Immature natural killer cell (primary cell): ENCODE results near the gene GRID1. TPM values are rescaled to one million over a fixed set of nuclear protein-coding genes. Genes with fewer than 3 reads are reported as not detected.

Experiments used
- DNase-seq, 3 donors: peaks; one replicate each; pipeline ENCODE4 v3.0.0; 2022; ENCODE audit warnings: mixed read lengths in 1 of 3
- H3K27ac Mint-ChIP-seq, 6 donors: one replicate each; pipeline ENCODE4 v1.8.0; 2020; ENCODE audit warnings: mixed read lengths in 6 of 6, mild to moderate bottlenecking in 5 of 6, inconsistent platforms in 4 of 6, moderate library complexity in 3 of 6
- H3K27me3 Mint-ChIP-seq, 3 donors: one replicate each; pipeline ENCODE4 v1.8.0; 2020 to 2021; ENCODE audit warnings: low read depth in 3 of 3, mild to moderate bottlenecking in 3 of 3, mixed read lengths in 3 of 3, moderate library complexity in 3 of 3, inconsistent platforms in 1 of 3
- H3K36me3 Mint-ChIP-seq, 3 donors: one replicate each; pipeline ENCODE4 v1.8.0; 2020; ENCODE audit warnings: mixed read lengths in 3 of 3, inconsistent platforms in 2 of 3, mild to moderate bottlenecking in 2 of 3
- H3K4me1 Mint-ChIP-seq, 2 donors: one replicate each; pipeline ENCODE4 v1.8.0; 2020; ENCODE audit warnings: inconsistent platforms in 2 of 2, mild to moderate bottlenecking in 2 of 2, mixed read lengths in 2 of 2, moderate library complexity in 1 of 2
- H3K4me3 Mint-ChIP-seq, 5 donors: one replicate each; pipeline ENCODE4 v1.8.0; 2020; ENCODE audit warnings: mild to moderate bottlenecking in 5 of 5, mixed read lengths in 5 of 5, inconsistent platforms in 3 of 5, moderate library complexity in 3 of 5
- H3K9me3 Mint-ChIP-seq, 6 donors: one replicate each; pipeline ENCODE4 v1.8.0; 2020; ENCODE audit warnings: mild to moderate bottlenecking in 6 of 6, mixed read lengths in 6 of 6, inconsistent platforms in 4 of 6, moderate library complexity in 3 of 6
- polyA plus RNA-seq, 3 donors: library from polyadenylated mRNA; unstranded; fragments of 300-500 nt; fragmentation: Illumina TruSeq; gene quantifications; one replicate each; pipeline ENCODE4 v1.2.3, GENCODE V29; 2021

GRID1 gene
- polyA plus RNA-seq, 3 donors from 2014 or later = not detected

DNA sequence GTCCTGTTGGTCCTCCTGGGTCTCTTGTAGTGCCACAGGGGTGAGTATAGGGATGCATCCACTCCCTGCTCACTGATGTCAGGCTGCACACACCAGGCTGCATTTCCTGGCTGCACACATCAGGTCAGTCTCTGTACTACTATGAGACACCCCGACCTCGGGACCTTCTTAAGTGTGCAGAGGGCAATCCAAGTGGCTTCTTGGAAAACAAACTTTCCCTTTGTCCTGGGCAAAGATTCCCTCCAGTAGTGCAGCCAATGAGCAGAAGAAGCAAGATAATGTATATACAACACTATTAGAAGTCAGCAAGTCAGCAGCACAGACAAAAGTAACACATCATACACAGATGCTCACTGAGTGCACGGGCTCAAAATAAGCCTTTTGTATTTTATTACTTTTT, 493.5 kb downstream of the GRID1 start:
- Mint-ChIP-seq H3K4me1 (no peaks in the 10 kb centered on the region), H3K36me3 (no peaks in the 10 kb centered on the region), H3K27ac (no peak overlapping the region), H3K9me3 (peaks cover 0 to 5% (median 2%) of the 10 kb centered on the region in 6 donors), H3K4me3 (no peak overlapping the region), H3K27me3 (peaks cover 0 to 2% (median 2%) of the 10 kb centered on the region in 3 donors)
- DNase-seq = no peak

DNA sequence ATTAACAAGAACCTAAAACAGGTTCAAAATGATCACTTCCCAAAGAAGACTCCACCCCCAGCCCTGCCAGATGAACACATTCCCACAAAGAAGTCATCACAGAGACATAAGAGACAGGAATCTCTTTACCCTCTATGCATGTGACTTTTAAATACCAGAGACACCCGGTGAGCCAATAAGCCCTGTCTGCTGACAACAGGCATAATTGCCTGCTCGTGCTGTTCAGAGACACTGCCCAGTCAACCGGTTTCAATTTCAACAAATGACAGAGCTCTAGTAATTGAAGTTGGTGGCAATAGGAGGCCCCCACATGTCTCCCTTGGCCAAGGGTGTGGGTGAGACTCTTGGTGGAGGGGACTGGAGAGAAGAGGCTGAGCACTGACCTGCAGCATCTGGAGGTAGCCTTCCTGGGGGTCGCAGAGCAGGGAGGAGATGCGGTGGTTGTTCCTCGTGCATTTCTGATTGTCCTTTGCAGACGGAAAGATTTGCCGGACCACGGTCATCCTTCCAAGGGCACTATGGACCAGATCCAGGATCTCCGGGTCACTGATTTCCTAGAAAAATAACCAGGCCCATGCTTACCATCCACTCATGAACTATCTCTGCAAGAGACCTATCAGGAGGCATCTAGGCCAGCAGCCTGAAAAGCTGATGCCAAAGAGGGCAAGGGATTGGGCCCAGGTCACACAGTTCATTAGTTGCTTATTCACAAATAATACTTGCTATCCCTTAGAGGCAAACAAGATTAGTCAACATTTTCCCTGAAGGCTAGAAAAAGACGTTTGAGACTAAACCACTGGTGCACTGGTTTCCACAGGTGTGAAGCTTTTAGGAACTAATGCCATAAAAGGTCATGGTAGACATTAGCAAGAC, 497.7 kb downstream of the GRID1 start:
- Mint-ChIP-seq H3K27ac (no peak overlapping the region), H3K36me3 (no peaks in the 10 kb centered on the region), H3K9me3 (peaks cover 0 to 4% (median 0%) of the 10 kb centered on the region in 6 donors), H3K4me1 (no peaks in the 10 kb centered on the region), H3K4me3 (no peak overlapping the region), H3K27me3 (peaks cover 2% of the 10 kb centered on the region in 3 donors)
- DNase-seq = no peak

DNA sequence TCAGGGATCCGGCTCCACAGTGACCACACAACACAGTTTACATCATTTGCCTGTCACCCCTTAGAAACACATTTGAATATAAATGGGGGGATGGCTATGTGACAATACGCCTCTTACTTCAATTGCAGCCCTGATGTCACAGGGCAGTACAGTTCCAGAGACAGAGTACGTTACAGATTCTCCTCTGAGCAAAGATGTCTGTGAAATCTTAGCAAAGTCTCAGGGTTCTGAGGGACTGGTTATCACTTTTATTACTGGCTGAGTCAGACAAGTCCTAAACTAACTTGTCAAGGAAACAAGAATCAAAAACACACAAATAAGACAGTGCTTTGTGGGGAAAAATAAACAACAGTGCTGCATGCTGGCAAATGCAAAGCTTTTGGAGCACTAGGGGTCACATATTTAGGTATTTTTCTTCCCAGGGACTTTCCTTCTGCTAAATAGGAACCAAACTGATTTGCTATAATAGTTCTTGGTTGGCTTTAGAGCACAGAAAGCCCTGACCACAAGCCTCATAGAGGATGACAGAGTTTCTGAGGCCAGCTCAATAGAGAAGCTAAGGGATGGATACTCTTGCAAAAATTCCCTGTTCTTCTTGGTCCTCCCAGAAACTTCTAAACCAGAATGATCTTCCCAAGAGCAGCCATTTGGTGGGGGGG, 501.6 kb downstream of the GRID1 start:
- Mint-ChIP-seq H3K27me3 (peaks cover 2% of the 10 kb centered on the region in 3 donors), H3K4me3 (no peak overlapping the region), H3K9me3 (peaks cover 0 to 3% (median 0%) of the 10 kb centered on the region in 6 donors), H3K27ac (no peak overlapping the region), H3K4me1 (no peaks in the 10 kb centered on the region), H3K36me3 (no peaks in the 10 kb centered on the region)
- no peak for DNase-seq

DNA sequence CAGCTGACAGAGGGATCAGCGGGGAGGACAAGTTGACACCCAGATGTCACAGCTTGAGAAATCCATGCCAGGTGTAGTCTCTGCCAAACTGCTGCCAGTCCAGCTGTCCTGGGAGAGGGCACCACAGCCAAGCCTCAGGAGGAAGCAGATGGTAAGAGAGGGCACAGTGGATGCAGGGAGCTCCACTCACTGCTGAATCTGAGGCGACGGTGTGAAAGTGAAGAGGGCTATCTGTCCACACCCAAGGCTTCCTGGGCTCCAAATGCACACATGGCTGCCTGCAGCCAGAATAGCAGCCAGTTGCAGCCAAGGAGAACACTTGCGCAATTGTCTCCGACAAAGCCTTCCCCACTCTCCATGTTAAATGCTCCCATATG, 502.4 kb downstream of the GRID1 start:
- no peak overlapping the region for H3K4me3 Mint-ChIP-seq
- H3K27me3 Mint-ChIP-seq = peaks cover 0 to 2% (median 2%) of the 10 kb centered on the region in 3 donors
- H3K4me1 Mint-ChIP-seq = no peaks in the 10 kb centered on the region
- no peaks in the 10 kb centered on the region for H3K36me3 Mint-ChIP-seq
- no peak overlapping the region for H3K27ac Mint-ChIP-seq
- H3K9me3 Mint-ChIP-seq = peaks cover 0 to 3% (median 0%) of the 10 kb centered on the region in 6 donors
- no peak for DNase-seq

DNA sequence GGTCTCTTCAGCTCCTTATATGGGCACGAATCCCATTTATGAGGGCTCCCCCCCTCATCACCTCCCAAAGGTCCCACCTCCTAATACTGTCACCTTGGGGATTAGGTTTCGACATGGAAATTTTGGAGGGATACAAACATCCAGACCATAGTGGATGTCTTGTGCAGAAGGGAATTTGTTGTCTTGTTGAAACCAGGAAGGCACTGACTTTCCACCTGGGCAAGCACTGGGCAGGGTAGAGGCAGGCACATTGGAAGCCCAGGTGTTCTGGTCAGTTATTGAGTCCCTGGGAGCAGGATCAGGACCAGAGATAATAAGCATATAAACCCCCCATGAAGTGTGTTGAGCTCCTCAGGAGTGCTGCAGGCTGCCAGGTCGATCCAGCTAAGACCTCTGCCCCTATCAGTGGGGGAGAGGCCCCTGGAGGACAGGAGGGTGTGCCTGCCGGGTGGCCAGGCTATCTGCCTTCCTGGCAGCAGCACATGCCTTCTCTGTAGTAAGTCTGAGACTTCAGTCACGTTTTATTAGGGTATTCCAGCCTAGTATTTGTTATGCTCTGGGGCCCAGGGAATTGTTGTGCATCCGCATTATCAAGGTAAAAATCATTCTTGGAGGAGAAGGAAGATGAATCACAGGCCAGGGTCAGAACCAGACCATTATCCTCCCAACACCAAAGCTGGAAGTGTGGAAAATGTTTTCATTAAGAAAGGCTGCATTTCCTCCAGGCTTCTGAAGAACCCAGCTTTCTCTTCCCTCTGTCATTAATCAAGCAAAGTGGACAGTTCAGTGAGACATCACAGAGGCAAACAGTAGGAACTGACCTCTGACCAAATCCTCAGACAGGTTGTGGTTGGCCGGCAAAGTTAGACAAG, 503.1 kb downstream of the GRID1 start:
- peaks cover 0 to 2% (median 2%) of the 10 kb centered on the region in 3 donors for H3K27me3 Mint-ChIP-seq
- H3K27ac Mint-ChIP-seq = no peak overlapping the region
- peaks cover 0 to 3% (median 0%) of the 10 kb centered on the region in 6 donors for H3K9me3 Mint-ChIP-seq
- H3K4me1 Mint-ChIP-seq = no peaks in the 10 kb centered on the region
- DNase-seq = no peak
- no peak overlapping the region for H3K4me3 Mint-ChIP-seq
- H3K36me3 Mint-ChIP-seq = no peaks in the 10 kb centered on the region

DNA sequence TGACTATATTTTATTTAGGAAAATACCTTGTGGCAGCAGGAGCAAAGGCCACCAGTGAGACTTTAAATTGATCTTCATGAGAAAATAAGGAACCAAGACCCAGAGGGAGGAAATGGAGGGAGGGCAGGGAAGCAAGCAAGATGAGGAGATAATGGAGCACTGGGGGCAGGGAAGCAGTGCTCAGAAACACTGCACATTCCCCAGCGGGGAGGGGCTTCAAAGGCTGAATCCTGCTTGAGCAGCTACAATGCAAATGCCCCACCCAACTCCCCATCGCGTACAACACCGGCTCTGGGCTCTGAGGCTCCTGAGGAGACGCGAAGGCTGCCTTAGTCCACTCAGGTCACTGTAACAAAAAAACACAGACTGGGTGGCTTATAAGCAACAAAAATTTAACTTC, 503.8 kb downstream of the GRID1 start:
- H3K4me1 Mint-ChIP-seq = no peaks in the 10 kb centered on the region
- DNase-seq = no peak
- H3K27ac Mint-ChIP-seq = no peak overlapping the region
- H3K9me3 Mint-ChIP-seq = peaks cover 0 to 3% (median 0%) of the 10 kb centered on the region in 6 donors
- H3K36me3 Mint-ChIP-seq = no peaks in the 10 kb centered on the region
- peaks cover 2% of the 10 kb centered on the region in 3 donors for H3K27me3 Mint-ChIP-seq
- no peak overlapping the region for H3K4me3 Mint-ChIP-seq

DNA sequence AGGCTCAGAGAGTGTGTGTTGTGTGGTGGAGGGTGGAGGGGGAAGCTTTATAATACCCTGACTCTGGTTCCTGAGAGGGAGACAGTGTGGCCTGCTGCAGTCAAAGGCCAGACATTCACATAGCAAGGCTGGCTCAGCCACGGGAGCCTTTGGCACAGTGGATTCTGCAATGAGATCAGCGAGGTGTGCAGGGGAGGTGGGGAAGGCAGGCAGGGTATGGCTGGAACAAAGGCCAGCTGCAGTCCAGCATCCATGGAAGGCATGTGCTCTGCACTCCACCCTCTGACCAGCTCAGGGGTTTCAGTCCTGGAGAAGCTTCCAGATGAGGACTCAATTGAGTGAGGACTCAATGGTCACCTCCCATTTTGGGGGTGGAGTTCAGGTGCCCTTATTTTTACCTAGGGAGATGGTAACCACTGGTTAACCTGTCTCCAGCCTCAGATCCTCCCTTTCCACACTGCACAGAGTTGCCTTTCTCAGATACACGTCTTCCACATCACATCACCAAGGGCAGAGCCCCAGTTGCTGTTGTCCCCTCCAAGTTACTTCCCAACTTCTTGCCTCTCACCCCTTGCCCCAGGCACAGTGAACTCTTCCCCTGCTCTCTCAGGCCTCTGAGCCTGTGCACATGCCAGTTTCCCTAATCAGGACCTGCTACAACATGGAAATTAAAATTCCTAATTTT, 504.9 kb downstream of the GRID1 start:
- Mint-ChIP-seq H3K4me3 (no peak overlapping the region), H3K27me3 (peaks cover 0 to 2% (median 2%) of the 10 kb centered on the region in 3 donors), H3K4me1 (no peaks in the 10 kb centered on the region), H3K27ac (no peak overlapping the region), H3K36me3 (no peaks in the 10 kb centered on the region), H3K9me3 (peaks cover 0 to 6% (median 2%) of the 10 kb centered on the region in 6 donors)
- DNase-seq = no peak

DNA sequence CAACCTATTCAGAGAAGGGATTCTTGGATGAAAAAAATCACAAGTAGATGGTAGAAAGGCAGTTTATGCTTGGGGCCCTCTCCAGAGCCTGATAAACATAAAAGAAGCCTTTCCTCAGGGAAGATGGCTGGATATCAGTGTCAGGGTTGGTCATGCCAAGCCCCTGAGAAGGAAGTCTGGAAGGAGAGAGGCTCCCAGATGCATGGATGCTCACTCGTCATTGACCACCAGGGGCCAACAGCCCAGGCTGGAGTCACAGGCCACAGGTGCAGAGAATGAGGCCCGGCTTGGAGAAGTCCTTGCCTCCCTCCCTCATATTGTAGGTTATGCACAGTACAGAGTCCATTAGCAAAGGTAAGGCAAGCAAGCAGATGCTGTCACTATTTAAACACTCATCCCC, 506.7 kb downstream of the GRID1 start:
- no peak for DNase-seq
- peaks cover 0 to 2% (median 2%) of the 10 kb centered on the region in 3 donors for H3K27me3 Mint-ChIP-seq
- peaks cover 0 to 6% (median 2%) of the 10 kb centered on the region in 6 donors for H3K9me3 Mint-ChIP-seq
- H3K4me3 Mint-ChIP-seq = no peak overlapping the region
- H3K4me1 Mint-ChIP-seq = no peaks in the 10 kb centered on the region
- no peaks in the 10 kb centered on the region for H3K36me3 Mint-ChIP-seq
- no peak overlapping the region for H3K27ac Mint-ChIP-seq

DNA sequence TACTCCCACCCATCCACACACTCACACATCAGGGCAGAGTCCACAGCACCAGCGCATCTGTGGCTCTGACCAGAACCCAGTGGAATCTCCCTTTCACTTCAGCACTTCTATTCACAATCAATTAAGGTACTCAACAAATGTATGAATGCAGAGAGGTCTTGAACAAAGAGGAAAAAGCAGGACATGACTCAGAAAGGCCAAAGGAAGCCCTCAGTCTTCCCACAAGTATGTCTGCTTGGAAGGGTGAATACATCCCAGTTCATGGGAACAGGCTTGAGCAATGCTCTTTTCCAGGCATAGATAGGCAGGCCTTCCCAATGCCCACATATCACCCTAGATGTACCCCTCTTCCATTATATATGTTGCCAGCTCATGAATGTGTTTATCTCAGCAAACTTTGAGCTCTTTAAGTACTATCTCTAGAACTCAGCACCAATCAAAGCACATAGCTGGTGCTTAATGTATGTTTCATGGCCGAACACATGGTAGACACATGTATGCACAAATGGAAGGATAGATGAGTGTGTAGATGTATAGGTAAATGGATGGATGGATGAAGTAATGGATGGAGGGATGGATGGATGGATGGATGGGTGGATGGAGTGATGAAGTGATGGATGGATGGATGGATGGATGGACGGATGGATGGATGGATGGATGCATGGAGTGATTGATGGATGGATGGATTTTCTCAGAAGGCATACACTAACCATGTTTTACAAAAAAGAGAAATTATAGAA, 507.6 kb downstream of the GRID1 start:
- no peak overlapping the region for H3K4me3 Mint-ChIP-seq
- no peak overlapping the region for H3K27ac Mint-ChIP-seq
- H3K27me3 Mint-ChIP-seq = peaks cover 2% of the 10 kb centered on the region in 3 donors
- no peaks in the 10 kb centered on the region for H3K4me1 Mint-ChIP-seq
- peaks cover 2 to 6% (median 3%) of the 10 kb centered on the region in 6 donors for H3K9me3 Mint-ChIP-seq
- no peak for DNase-seq
- no peaks in the 10 kb centered on the region for H3K36me3 Mint-ChIP-seq

DNA sequence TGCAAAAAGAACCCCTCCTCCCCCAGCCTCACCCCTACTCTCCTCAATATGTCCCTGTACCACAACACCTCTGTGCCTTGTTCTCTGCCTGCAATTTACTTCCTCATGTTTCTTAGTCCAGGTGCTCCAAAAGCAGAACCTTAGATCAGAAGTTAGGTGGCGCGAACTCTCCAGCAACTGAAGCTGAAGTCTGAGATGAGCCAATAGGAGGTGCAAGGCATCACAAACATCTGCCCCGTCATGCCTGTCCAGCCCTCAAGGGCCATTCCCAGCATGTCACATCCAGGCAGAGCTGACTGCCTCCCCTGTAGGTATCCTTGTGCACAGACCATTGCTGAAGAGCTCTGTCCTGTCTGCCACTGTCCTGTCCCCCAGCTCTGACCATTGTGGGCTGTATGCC, 508.8 kb downstream of the GRID1 start:
- peaks cover 3 to 6% (median 4%) of the 10 kb centered on the region in 6 donors for H3K9me3 Mint-ChIP-seq
- H3K27me3 Mint-ChIP-seq = peaks cover 2 to 3% (median 3%) of the 10 kb centered on the region in 3 donors
- H3K4me1 Mint-ChIP-seq = no peaks in the 10 kb centered on the region
- DNase-seq = no peak
- peaks cover 0 to 4% (median 0%) of the 10 kb centered on the region in 3 donors for H3K36me3 Mint-ChIP-seq
- no peak overlapping the region for H3K27ac Mint-ChIP-seq
- H3K4me3 Mint-ChIP-seq = no peak overlapping the region

DNA sequence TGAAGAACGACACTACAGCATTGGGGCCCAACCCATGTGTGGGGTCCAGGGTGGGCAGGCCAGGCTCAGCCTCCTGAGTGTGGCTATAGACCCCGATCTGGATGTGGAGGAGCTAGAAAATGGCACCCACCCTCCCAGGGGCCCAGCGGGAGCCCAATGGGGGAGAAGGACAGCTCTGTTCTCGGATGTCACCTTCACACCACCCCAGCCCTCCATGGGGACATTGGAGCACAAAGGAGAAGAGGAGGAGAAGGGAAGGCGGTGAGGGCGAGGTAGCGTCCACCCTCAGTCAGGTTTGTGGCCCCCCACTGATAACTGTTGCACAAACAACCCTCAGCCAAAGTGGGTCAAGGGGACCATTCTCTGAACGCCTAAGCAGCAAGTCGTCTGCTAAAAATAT, 509.3 kb downstream of the GRID1 start:
- peaks cover 3 to 6% (median 5%) of the 10 kb centered on the region in 6 donors for H3K9me3 Mint-ChIP-seq
- peaks cover 0 to 4% (median 0%) of the 10 kb centered on the region in 3 donors for H3K36me3 Mint-ChIP-seq
- H3K4me3 Mint-ChIP-seq = no peak overlapping the region
- no peak for DNase-seq
- H3K27ac Mint-ChIP-seq = no peak overlapping the region
- H3K27me3 Mint-ChIP-seq = peaks cover 2 to 3% (median 2%) of the 10 kb centered on the region in 3 donors
- H3K4me1 Mint-ChIP-seq = no peaks in the 10 kb centered on the region

DNA sequence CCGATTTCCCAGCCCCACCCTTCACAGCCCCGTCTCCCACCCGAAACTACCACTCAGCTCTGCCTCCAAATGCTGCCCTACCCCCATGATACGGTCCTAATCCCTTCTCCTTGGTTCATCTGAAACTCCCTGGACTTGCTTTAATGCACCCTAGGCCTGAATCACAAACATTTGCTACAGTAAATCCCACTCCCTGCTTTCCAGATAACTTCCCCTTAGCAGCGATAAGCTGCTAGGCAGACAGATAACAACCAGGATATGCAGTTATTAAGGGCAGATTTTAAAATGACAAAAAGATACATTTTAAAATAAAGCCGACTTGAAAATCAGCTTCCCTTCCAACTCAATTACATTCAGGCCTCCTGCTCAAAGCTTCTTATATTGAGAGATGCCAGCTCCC, 514.7 kb downstream of the GRID1 start:
- peaks cover 3 to 6% (median 5%) of the 10 kb centered on the region in 6 donors for H3K9me3 Mint-ChIP-seq
- peaks cover 1 to 3% (median 2%) of the 10 kb centered on the region in 3 donors for H3K27me3 Mint-ChIP-seq
- H3K27ac Mint-ChIP-seq = no peak overlapping the region
- no peak overlapping the region for H3K4me3 Mint-ChIP-seq
- peaks cover 0 to 4% (median 0%) of the 10 kb centered on the region in 3 donors for H3K36me3 Mint-ChIP-seq
- no peak for DNase-seq
- H3K4me1 Mint-ChIP-seq = no peaks in the 10 kb centered on the region
